GM18508 (cell line): ENCODE data around the gene JOSD2.

Experiments
- ATAC-seq: cut with Tn5 transposase; IDR thresholded peaks from one replicate; pipeline ENCODE4 v1.9.1; 2021; ENCODE audit warnings: moderate number of reproducible peaks; ENCODE audit not compliant: insufficient read depth, unreplicated experiment

The JOSD2 gene

DNA sequence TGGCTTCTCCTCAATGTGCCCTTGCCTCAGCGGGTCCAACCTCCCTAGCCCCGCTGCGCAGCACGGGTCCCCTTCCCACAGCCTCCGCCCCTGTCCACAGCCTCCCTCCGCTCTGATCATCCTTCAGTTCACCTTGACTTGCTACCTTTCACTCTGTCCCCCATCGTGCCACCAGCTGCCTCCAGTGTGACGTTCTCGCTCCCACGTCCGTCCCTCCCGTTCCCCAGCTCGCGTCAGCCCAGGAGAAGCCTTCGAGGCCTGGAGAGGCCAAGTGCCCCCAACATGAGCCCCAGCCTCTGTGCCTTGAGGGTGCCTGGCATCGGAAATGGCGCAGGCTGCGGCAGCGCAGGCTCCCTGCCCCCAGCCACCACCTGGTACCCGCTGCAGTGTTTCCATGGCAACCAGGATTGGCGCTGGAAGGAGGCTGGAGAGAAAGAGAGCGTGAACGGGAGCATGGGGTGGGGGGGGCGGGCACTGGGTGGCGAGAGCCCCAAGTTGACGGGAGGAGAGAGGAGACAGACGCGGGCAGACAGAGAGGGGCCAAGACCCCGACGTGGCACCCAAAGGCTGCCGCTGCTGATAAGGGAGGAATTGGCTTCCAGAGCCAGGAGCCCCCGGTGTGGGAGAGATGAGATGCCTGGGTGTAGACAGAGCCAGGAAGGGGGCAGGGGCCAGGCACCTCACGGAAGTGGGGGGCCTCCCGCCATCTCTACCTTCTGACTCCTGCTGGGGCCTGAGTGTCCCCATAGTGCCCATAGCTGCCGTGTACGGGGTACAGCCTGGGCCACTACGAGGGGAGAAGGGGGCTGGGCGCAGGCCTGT is 3.6 kb upstream of the JOSD2 start:
- no peak for ATAC-seq

DNA sequence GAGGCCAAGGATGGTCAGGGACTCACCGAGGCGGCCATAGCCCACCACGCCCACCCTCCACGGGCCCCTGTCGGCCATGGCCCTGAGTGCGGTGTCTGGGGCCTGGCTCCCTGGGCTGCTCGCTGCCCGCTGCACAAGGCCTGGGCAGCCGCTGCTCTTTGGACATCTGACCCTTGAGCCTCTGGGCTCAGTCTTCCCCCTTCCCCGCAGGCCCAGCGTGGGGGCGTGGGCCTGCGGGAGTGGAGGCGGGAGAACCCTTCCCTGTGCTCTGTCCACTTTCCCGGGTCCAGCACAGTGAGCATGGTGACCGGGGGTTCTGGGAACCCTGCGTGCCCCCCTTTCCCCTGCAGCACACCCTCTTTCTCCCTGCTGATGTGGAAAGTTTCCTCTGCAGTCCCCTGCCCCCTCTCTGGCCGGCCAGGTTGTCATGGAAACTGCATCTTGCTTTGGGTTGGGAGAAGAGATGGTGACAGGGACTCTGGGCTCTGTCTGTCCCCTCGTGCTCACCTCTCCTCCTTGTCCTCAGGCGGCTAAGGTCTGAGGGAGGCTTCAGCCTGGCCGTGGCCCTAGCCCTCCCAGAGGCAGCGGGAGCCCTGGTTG is 2.9 kb upstream of the JOSD2 start, which contains the start of gene ASPDH:
Gene ASPDH (minus strand): TSS at position 168 of the 600 bp plus-strand sequence. CDS start 90 bp downstream, at position 78.
- no peak for ATAC-seq

DNA sequence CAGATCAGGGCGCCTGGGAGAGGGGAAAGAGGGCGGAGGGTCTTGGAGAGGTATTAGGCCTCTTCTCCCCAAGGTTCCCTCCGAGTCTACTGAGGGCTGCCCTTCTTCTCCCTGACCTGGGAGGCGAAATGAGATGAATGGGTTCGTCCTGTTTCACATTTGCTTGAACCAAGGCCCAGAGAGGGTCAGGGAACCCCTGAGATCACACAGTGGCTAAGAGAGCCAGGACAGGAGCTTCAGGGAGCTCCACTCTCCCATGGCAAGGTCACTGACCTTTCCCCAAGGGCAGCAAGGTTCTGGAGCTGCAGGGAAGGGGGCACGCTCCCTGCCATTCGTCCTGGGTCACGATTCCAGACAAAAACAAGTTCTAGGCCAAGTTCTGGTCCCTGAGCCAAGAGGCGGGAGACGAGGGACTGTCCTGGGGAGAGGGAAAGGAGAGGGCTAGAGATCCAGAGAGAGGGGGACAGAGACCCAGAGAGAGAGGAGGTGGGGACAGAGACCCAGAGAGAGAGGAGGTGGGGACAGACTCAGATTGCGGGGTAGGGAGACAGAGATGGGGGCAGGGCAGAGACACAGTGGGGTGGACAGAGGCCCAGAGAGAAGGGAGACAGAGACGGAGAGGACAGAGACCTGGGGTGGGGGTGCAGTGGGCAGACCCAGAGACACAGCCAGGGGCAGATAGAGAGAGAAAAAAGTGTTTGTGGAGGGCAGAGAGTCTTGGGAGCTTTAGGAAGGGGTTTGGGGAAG is 2.2 kb upstream of the JOSD2 start:
- no peak for ATAC-seq

DNA sequence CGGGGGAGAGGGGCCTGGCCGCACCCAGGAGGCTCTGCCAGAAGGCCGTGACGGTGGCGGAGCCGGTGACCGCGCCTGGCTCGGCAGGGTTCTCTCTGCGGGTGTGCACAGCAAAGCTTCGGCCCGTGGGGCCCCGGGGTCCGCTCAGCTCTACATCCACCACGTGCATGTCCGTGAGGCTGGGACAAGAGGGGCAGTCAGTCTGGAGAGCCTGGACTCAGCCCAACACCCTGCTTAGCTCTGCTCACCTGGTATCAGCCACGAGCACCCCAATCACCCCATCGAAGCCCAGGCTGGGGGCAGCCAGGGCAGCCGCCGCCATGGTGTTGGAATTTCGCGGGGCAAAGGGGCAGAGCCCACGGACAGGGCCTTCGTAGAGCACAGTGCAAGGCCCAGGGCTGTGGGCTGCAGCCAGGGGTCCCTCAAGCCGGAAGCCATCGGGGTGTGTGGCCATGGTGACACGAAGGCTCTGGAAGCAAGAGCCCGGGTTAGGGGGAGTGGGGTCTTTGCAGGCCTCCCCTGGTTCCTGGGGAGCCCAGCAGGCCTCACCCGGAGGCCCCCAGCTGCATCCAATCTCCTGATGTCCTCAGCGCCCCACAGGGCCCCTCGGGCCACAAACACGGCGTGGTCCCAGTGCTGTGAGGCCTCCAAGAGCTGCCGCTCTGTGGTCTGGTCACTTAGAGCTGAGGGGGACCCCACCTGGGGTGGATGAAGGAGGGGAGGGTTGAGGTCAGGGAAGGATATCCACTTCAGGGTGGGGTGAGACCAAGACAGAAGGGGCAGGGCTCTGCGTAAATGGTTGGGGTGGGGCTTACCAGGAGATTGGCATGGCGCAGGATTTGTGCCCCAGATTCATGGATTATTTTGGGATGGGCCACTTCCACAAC is 1.4 kb upstream of the JOSD2 start:
- no peak for ATAC-seq

DNA sequence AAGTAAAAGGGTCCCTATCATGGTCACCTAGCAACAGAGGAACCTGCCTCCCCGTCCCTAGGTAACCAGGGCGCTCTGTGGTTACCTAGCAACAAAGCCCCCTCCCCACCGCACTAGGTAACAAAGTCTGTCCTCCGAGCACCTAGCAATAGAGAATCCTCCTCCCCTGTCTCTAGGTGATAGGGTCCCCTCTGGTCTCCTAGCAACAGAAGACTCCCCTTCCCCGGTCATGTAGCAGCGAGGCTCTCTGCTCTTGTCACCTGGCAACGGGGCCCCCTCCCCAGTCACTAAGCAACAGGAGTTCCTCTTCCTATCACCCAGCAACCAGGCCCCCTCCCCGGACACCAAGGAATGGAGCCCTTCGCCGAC is 307 bp downstream of the JOSD2 start:
- ATAC-seq: no peak

DNA sequence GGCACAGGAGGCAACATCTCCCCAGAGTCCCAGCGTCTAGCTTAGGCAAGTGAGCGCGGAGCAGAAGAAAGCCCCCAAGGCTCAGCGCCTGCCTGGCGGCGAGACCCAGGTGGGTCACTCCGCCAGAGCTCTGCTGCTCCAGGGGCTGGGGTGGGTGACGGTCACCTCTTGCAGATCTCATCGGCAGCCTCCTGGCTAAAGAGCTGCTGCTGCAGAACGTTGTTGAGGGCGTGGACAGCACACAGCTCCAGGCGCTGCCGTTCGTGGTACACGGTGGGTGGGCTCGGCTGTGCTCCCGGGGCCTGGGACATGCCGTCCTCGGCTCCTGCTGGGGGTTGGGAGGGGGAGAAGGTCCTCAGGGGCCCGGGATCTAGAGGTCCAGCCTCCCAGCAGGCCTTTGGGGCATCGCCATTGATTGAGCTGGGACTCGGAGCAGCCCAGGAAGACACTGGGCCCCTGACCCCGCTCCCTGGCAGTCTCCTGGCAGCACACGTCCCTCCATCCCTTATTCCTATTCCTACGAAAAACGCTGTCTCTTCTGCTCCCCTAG is 795 bp downstream of the JOSD2 start:
- no peak for ATAC-seq

DNA sequence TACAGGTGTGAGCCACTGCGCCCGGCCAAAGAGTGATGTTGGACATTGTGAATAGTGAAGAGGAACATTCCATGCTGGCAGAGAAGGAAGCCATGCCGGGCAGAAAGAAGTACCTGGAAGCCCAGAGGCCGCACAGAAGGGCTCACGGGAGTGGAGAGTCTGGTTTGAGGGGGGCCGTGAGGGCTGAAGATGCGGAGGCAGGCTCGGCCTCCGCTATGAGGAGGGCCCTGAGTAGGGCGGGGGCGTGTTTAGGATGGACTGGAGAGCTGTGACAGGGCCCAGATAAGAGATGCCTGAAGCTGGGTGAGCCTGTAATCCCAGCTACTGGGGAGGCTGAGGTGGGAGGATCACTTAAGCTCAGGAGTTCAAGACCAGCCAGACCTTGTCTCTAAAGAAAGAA is 1.6 kb downstream of the JOSD2 start:
- ATAC-seq: no peak

DNA sequence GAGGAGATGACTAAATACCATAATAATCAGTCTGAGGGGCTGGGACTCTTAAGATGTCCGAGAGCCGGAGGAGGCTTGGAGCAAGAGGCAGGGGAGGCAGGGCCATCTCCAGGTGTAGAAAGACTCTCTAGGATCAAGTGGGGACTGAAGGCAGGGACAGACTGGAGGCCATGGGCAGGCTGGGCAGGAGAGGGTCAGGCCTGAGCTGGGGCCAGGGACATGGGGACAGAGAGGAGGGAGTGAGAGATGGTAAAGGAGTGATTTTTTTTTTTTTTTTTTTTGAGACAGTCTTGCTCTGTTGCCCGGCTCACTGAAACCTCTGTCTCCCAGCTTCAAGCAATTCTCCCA is 2.2 kb downstream of the JOSD2 start:
- ATAC-seq: no peak

DNA sequence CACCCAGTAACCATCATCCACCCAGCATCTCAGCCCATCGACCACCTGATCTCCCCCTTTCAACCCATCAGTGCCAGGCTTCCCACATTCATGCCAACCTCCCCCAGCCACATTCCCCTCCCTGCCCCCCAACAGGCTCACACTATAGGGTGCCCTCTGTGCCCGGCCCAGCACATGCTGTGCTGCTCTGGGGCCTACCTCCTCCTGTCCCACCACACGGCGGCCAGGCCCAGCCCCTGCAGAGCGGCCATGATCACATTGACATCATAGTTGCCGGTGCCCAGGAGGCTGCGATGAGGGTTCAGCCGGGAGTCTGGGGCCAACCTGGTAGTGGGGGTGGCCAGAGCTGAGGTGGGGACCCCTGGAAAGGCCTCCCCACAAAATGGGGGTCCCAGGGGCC is 3.6 kb downstream of the JOSD2 start:
- ATAC-seq: no peak

DNA sequence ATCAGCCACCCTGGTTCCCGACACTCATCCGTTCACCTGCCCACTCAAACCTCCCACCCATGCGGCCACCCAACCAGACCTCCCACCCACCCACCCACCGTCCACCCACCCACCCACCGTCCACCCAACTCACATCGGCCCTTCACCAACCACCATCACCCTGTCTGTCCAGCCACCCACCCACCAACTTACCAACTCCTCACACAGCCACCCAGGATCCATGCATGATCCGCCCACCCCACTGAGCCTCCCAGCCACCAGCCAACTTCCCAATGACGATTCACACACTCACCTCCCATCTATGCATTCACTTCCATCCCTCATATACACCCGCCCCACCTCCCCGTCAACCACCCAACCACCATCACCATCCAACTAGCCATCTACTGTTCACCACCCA is 4.3 kb downstream of the JOSD2 start:
- ATAC-seq: no peak

DNA sequence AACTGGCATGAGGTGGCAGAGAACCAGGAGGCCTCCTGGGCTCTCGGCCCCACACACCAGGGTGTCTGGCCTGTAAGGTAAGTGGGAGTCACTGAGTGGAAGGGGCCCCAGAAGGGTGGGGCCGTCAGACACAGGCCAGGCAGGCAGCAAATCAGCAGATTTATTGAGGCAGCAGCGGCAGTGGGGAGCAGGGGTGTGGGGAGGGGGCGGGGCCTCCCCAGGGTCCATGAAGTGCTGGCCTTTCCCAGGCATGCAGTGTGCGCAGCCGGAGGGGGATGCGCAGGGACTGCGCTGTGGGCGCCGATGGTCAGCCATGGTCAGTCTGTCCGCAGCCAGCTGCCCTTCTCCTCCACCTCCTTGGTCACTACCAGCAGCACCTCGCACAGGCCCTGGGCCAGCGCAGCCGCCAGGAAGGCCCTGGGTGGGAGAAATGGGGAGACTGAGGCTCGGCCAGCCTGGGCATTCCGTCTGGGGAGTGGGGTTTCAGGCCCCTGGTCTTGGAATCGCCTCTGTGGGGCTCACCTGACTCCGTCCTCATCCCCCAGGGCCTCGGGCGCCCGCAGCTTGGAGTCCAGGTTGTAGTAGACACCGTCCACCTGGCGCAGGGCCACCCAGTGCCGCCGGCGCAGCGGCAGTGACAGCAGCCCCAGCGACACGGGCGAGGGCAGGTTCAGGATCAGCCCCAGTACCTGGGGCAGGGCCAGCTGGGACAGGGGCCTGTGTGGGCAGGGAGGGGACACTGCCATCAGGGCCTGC is 5.0 kb downstream of the JOSD2 start:
- ATAC-seq: no peak

DNA sequence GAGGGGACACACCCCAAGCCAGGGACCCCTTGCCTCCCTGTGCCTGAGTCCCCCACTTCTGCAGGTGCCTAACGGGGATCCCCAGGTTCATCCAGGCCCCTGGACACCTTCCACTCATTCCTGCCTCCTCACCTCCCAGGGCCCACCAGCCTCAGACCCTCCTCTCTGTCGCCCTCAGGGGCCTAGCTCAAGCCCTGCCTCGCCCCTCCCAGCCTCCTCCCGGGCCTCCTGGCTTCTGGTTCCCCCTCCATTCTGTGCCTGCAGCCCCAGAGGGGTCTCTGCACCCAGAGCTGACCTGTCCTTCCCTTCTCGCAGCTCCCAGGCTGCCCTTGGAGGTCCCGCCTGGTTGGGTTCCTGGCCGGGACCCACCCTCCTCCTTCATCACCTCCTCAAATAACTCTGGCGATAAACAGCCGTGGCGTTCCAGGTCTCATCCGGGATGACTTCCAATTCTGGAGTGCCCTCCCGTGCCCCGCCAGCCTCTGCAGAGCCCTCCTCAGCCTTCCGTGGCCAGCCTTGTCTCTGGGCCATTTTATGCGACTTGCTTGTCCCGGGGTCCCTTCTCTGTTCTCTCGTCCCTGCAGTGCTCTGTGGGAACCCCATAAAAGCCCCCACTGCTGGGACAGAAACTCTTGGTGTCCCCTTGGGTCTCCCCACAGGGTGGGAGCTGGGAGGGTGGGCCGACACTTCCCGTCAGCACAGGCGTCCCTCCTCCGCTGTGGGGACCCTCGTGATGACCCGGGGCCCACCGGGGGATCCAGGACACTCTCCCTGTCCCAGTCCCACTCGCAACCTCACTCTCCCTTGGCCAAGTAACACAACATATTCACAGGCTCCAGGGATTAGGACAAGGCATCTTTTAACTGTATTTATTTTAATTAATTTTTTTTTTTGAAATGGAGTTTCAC is 9.2 kb downstream of the JOSD2 start:
- no peak for ATAC-seq

DNA sequence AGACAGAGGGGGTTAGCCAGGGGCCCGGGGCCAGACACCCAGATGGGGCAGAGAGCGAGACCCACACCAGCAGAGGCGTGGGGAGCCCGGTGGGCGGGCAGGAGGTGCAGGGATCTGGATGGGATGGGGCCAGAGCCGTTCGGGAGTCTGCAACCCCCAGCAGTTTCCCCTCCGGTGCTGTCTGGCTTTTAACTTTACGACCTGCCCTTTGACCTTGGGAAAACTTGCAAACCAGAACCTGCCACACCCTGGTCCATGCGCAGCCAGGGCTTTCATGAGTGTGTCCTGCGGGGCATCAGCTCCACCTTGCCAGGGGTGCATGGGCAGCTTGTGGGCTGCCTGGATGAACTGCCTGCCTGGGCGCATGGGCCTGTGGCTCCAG is 9.8 kb downstream of the JOSD2 start:
- no peak for ATAC-seq

DNA sequence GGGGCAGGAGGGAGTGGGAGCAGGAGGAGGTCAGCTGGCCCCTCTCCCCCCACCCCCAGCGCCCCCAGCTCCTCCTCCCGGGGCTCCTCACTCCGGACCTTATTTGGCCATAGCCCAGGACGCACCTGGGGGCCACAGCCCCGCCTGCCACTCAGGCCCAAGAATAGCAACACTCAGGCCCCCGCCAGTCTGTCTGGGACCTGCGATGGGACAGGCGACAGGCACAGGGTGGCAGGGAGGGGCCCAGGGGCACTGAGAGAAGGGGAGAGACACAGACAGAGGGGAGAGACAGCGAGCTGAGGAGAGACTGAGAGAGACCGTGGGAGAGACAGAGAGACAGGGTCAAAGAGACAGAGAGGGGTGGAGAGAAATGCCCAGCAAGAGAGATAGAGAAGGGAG is 10.2 kb downstream of the JOSD2 start:
- ATAC-seq: no peak

DNA sequence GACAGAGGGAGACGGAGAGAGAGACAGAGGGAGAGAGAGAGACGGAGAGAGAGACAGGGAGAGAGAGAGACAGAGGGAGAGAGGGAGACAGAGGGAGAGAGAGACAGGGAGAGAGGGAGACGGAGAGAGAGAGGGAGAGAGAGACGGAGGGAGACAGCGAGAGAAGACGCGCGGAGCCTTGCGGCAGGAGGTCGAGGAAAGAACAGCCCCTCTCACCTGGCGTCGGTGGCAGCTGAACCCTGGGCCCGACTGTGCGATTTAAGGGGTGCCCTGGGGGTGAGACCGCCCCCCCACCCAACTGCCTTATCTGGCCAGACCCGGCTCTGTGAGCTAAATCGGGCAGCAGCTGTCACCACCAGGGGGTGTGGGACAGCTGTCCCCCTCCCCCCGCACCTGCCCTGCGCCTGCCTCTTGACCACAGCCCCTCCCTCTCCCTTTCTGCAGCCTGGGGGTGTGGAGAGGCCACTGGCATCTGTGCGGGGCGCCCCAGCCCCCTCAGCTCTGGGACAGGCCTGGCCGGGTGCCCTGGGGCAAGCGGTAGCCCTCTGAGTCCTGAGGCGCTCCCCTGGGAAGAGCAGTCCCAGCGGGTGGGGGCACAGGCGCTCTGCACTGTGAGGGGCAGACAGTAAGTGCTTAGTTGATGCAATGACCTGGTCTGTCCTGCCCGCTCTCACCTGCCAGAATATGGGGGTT is 10.8 kb downstream of the JOSD2 start:
- ATAC-seq: no peak

DNA sequence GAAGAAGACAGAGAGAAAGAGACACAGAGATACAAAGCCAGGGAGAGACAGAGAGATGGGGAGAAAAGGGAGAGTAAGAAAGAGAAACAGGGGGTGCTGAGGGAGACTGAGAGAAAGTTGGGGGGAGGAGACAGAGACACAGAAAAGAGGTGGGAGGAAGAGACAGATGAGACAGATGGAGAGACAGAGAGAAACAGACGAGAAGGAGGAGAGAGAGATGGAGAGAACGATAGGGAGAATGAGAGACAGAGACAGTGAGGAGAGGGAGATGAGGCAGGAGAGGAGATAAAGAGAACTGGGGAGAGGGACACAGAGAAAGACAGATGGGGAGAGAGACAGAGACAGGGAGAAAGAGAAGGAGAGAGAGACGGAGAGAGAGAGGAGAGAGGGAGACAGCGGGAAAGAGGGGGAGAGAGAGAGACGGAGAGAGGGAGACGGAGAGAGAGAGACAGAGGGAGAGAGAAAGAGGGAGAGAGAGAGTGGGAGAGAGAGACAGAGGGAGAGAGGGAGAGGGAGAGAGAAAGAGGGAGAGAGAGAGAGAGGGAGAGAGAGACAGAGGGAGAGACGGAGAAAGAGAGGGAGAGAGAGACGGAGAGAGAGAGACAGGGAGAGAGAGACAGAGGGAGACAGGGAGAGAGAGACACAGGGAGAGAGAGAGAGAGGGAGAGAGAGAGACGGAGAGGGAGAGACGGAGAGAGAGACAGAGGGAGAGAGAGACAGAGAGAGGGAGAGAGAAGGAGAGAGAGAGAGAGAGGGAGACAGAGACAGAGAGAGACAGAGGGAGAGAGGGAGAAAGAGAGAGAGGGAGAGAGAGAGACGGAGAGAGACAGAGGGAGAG is 12.6 kb downstream of the JOSD2 start:
- no peak for ATAC-seq

DNA sequence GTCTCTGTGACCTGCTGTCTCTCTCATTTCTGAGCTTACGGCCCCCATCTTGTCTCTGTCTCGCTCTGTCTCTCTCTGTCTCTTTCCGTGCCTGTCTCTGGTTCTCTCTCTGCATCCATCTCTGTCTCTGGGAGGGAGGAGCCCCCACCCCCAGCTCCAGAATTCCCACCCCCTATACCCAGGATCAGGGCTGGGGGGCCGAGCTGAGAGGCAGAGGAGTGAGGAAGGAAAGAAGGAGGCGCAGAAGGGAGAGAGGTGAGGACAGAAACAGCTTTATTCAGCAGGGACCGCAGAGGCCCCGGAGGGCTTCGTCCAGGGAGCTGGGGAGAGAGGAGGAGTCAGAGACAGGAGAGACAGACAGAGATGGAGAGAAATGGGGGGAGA is 14.0 kb downstream of the JOSD2 start:
- no peak for ATAC-seq
